GM19397 (cell line): Measurements from ENCODE around the gene GCLC.
"Not testable (repeated sequence)": the region's sequence is repeated elsewhere in the genome, so short reads cannot be mapped to it uniquely, and the experiment has no call there.

Experiments
- ATAC-seq: cut with Tn5 transposase; IDR thresholded peaks from one replicate; pipeline ENCODE4 v1.9.1; 2021; ENCODE audit warnings: mild to moderate bottlenecking, moderate library complexity; ENCODE audit not compliant: unreplicated experiment

Gene GCLC

DNA sequence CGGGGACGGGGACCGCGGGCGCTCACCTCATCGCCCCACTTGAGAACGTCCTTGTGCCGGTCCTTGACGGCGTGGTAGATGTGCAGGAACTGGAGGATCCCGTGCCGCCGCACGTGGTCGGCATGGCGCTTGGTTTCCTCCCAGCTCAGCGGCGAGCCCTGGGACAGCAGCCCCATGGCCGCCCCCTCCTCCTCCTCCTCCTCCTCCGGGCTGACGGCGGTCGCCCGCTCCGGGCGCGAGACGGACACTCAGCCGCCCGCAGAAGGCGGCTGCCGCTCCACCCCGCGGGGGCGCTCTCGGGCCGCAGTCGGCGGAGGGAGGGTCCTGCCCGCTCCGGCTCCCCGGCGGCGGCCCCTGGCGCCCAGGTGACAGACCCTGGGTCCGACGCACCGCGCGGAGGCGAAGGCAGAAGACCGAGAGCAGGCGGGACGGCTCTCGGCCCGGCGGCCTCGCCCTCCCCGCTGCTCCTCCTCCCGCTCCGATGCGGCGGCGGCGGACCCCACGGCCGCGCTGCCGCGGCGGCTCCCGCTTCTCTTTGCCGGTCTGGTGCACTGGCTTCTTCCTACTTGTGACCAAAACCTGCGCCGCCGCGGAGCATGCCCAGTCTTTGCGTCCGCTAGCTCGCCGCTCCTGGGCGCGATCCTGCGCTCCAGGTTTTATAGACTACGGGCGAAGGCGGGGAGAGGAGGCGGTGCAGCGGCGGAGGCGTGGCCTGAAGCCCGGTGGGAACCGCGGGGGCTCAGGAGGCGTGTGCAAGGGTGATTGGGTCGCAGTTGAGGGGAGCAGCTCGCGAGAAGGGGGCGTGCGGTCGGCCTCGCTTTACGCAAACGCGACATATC lies at the start of gene GCLC:
Gene GCLC (minus strand): TSS at position 632 of the 839 bp plus-strand sequence. CDS start 456 bp downstream, at position 176.
- peak; percentile 61 for ATAC-seq

DNA sequence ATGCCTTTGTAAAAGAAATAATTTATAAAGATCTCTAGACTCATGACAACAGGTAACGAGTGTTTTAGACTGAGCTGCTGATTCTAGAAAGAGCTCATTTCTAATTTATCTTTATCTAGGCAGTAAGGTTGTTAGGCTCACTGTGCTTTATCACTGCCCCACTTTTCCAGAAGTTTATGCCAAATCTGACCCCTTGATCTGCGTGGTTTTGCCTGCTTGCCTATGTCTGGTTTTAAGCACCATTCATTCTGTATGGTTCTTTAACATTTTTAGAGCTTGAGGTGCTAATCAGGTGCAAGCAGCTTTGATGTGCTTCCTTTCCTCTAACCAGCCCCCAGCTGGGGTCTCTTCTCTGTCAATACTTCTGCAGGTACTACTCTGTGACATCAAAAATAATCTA lies 49.7 kb upstream of the GCLC start:
- ATAC-seq, result no peak

- ATAC-seq, result no peak
These were observed 48.1 kb upstream of the GCLC start for GRCh38 chr6:53593001-53593488.

DNA sequence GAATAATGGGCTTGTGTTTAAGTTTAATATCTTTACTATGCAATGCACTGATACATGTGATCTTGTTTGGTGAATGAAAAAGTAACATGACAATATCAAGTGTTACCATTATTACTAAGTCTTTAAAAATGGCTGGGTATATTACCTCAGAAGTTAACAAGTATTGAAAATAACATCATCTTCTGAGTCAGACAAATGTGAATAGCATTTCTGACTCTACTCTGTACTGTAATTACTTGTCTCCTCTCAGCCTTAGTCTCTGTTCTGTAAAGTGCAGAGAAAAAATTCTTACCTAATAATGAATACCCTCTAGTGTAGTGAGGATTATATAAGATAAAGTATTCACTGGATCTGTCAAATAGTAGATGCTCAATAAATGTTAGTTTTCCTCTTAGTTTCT lies 47.0 kb upstream of the GCLC start:
- ATAC-seq, result no peak

- ATAC-seq, result no peak
These were observed 44.1 kb upstream of the GCLC start for GRCh38 chr6:53588816-53589509.

DNA sequence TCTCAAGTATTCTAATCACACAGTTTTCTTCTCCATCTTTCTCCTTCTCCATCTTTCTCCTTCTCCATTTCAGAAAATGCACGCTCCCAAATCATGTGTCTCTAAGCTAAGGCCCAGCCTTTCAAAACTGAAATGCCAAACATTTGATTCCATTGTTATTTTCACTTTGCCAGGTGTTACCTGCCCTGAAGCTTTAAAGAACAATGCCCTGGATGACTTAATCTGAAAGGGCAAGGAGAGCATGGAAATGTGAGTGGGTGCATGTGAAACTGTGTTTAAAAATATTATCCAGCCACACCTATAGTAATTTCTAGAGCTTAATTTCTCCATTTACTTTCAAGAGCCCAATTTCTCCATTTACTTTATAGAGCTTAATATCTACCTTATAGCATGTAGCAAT lies 42.4 kb upstream of the GCLC start:
- no peak for ATAC-seq

DNA sequence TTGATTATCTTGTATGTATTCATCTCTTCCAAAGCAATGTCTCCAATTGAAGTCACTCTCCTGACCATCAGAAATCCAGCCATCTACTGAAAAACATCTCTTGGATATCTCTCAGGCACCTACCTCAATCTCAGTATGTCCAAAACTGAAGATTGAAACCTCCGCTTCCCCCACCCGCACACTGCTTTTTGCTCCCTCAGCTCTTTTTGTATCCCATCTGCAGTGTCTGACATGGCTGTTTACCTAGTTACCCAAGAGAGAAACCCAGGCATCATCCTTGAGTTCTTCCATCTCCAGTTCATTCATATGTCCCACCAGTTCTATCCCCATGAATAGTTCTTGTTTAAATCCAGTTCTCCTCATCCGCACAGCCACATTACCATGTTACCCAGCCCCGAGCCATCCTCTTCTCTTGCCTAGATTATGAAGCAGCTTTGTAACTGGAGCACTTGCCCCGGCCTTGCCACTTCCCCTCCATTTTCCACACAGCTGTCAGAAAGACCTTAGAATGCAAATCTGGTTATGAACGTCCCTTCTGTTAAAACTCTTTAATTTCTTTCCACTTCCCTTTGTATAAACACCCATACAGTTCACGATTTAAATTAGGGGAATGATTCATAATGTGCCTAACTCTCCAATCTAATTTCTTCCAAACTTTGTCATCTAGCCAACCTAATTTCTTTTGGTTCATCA lies 40.5 kb upstream of the GCLC start:
- ATAC-seq, result no peak

GRCh38 chr6:53584726-53585125 lies 39.8 kb upstream of the GCLC start:
- no peak for ATAC-seq

DNA sequence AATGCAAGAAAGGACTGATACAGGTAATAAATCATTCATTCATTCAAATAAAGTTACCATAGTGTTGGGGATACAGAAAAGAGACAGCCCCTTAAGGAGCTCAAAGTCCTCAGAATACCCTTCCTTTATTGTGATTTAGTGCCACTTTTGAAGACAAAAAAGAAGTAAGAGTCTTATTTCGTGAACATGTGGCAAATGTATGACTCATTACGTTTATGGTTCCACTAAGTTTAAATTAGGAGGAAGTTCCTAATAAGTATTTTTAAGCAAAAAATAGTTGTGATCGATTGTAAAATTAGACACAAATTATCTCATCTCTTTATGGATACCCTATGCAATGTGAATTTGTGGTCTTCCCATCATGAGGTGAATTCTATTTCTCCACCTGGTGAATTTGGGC lies 38.5 kb upstream of the GCLC start:
- no peak for ATAC-seq

GRCh38 chr6:53582963-53583362 lies 38.1 kb upstream of the GCLC start:
- no peak for ATAC-seq

- no peak for ATAC-seq
These were observed 37.0 kb upstream of the GCLC start for GRCh38 chr6:53581856-53582255.

GRCh38 chr6:53581173-53581773 lies 36.4 kb upstream of the GCLC start:
- ATAC-seq, result no peak

- ATAC-seq, result no peak
These were observed 34.4 kb upstream of the GCLC start for GRCh38 chr6:53579338-53579737.

DNA sequence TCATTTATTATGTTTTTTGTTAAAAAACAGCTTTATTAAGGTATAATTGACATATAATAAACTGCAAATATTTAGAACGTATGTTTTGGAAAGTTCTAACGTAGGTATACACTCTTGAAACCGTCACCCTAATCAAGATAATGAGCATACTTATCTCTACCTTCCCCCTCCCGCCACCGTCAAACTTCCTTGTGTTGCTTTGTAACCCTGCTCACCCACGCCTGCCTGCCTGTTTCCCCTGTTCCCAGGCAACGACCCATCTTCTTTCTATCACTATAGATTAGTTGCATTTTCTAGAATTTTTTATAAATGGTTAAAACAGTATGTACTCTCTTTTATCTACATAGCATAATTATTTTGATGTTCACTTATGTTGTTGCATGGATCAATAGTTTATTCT lies 33.5 kb upstream of the GCLC start:
- no peak for ATAC-seq

DNA sequence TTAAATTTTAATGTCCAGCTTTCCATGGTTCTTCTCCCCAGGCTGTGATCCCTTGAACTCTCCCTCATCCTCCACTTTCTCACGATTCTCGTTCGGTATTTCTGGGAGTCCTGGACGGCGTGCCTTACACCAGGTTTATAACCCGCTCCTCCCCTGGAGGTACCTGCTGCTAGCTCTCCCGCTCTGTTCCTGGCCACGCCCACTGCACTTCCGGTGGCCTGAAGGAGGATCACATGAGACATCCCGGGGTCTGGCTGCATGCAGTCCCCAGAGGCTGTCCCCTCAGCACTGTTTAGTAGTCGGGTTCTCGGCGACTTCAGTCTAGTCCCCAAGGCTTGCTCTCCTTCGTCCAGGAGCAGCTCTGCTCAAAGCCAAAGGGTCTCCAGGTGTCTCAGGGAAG lies 28.4 kb upstream of the GCLC start:
- no peak for ATAC-seq

DNA sequence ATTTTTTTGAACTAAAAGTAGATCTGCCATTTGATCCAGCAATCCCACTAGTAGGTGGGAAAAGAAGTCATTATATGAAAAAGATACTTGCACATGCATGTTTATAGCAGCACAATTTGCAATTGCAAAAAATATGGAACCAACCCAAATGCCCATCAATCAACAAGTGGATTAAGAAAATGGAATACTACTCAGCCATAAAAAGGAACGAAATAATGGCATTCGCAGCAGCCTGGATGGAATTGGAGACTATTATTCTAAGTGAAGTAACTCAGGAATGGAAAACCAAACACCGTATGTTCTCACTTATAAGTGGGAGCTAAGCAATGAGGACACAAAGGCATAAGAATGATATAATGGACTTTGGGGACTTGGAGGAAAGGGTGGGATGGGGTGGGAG lies 27.5 kb upstream of the GCLC start:
- ATAC-seq, result not testable (repeated sequence)

- no peak for ATAC-seq
These were observed 24.1 kb upstream of the GCLC start for GRCh38 chr6:53568776-53569616.

DNA sequence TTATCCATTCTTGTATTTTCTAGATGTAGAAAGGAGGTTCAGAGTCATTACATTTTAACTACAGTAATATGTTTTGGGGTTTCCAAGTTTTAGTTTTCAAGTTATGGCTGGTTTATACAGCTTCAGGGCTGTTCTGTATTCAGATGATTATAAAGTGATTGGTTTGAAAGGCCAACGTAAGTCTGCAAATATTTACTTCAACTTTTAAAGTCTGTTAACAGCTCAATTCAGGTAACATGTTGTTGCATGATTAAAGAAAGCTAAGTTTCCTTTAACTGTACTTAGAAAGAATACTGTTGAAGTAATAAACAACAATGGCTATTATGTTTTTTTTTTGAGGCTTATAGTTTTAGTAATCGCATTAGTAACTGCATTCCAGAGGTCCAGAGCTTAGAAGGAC lies 22.8 kb upstream of the GCLC start:
- no peak for ATAC-seq

- ATAC-seq, result no peak
These were observed 21.9 kb upstream of the GCLC start for GRCh38 chr6:53566755-53567154.

GRCh38 chr6:53565886-53566285 lies 21.0 kb upstream of the GCLC start:
- no peak for ATAC-seq
